Measurements from ENCODE around the gene SPPL3.

DNA sequence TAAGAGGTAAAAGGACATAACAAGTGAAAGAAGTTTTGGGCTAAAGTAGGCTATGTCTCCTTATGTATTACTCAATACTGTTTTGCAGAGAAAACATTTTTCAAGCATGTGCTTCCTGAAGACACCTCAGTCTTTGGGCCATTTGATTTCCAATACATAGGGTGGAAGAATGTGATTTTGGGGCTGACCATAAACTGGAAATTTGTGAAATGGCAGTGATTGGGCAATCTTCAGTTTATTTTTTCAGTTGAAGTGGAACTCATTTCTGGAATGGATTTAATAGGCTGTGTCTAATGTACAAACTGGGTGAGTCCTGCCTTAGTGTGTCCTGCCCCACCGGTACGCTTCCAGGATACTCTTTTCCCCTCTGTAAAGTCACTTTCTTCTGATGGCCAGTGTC, 181.4 kb downstream of the SPPL3 start:
- TF ChIP-seq POLR2A (IDR thresholded peaks at IDR 0.05) = no peak
- TF ChIP-seq, protein P1, sequence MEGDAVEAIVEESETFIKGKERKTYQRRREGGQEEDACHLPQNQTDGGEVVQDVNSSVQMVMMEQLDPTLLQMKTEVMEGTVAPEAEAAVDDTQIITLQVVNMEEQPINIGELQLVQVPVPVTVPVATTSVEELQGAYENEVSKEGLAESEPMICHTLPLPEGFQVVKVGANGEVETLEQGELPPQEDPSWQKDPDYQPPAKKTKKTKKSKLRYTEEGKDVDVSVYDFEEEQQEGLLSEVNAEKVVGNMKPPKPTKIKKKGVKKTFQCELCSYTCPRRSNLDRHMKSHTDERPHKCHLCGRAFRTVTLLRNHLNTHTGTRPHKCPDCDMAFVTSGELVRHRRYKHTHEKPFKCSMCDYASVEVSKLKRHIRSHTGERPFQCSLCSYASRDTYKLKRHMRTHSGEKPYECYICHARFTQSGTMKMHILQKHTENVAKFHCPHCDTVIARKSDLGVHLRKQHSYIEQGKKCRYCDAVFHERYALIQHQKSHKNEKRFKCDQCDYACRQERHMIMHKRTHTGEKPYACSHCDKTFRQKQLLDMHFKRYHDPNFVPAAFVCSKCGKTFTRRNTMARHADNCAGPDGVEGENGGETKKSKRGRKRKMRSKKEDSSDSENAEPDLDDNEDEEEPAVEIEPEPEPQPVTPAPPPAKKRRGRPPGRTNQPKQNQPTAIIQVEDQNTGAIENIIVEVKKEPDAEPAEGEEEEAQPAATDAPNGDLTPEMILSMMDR (IDR thresholded peaks at IDR 0.05) = no peak
